Astrocyte of the cerebellum (primary cell): Measurements from ENCODE around the gene TPRG1L.

Experiments used
- DNase-seq: peaks from one replicate; pipeline ENCODE4 v3.0.0-alpha.2; 2011; ENCODE audit warnings: low read depth
- H3K4me3 ChIP-seq: 2 replicates; pipeline ENCODE4 v1.5.1; 2011; ENCODE audit warnings: mild to moderate bottlenecking, low read depth, low read length, moderate library complexity
- CTCF ChIP-seq: IDR thresholded peaks from 2 replicates; pipeline ENCODE4 v1.5.1; 2012; ENCODE audit warnings: low read length, low read depth, moderate library complexity, mild to moderate bottlenecking; ENCODE audit errors: missing control alignments
- in situ Hi-C: cut with HindIII; loops from 2 replicates; pipeline ENCODE4 v1.10.0; 2017; ENCODE audit warnings: low sequenced_read_pairs

The TPRG1L gene

GRCh38 chr1:3599286-3599811 lies 25.5 kb upstream of the TPRG1L start:
- in situ Hi-C loops: no loop called here

GRCh38 chr1:3599816-3600215 lies 25.0 kb upstream of the TPRG1L start:
- TF ChIP-seq CTCF: no peak
- in situ Hi-C loops: no loop called here
- no peak overlapping the region for H3K4me3 ChIP-seq
- no peak for DNase-seq

More at GRCh38 chr1:3599286-3599811, 25.5 kb upstream of the TPRG1L start:
- H3K4me3 ChIP-seq: no peak overlapping the region
- no peak for TF ChIP-seq CTCF
- no peak for DNase-seq

- no peak overlapping the region for H3K4me3 ChIP-seq
- no peak for DNase-seq
- no peak for TF ChIP-seq CTCF
- in situ Hi-C loops: no loop called here
These were observed 24.5 kb upstream of the TPRG1L start for GRCh38 chr1:3600354-3600753.

- TF ChIP-seq CTCF: no peak
- no peak for DNase-seq
- in situ Hi-C loops: no loop called here
These were observed 23.1 kb upstream of the TPRG1L start for GRCh38 chr1:3601743-3602142.

GRCh38 chr1:3602375-3602774 lies 22.4 kb upstream of the TPRG1L start:
- in situ Hi-C loops: no loop called here
- no peak overlapping the region for H3K4me3 ChIP-seq
- DNase-seq: no peak
- TF ChIP-seq CTCF: no peak

More at GRCh38 chr1:3601743-3602142, 23.1 kb upstream of the TPRG1L start:
- no peak overlapping the region for H3K4me3 ChIP-seq

- H3K4me3 ChIP-seq: no peak overlapping the region
- no peak for DNase-seq
- in situ Hi-C loops: no loop called here
- TF ChIP-seq CTCF: no peak
These were observed 21.7 kb upstream of the TPRG1L start for GRCh38 chr1:3603156-3603555.
